GM20431 (cell line): ENCODE measurements around the gene KLF18.

Experiments
- in situ Hi-C: fragments of 300-500 bp; cut with MseI, MboI; formaldehyde crosslinking; loops from one replicate; pipeline ENCODE4 v1.15.0; 2020; ENCODE audit warnings: low sequenced_read_pairs; ENCODE audit not compliant: unreplicated experiment

KLF18 gene

GRCh38 chr1:44089371-44090048, 51.9 kb downstream of the KLF18 start:
- in situ Hi-C loops, result no loop called here
